HepG2 (cell line): ENCODE measurements around the gene NT5C1A. TPM values are rescaled to one million over a fixed set of nuclear protein-coding genes. Genes with fewer than 3 reads are reported as not detected.

Experiments
- ATAC-seq: fragments of 200-7000 bp; cut with Tn5 transposase; 3 replicates; pipeline ENCODE4 v1.9.1; 2020; ENCODE audit warnings: mild to moderate bottlenecking, moderate library complexity
- BruUV-seq: library from RNA; stranded (reverse); fragments of 400-500 nt; replicated peaks from 2 replicates; lab custom pipeline; 2021; lab: Mats Ljungman, UMichigan
- CTCF ChIA-PET: fragments of 300-600 bp; formaldehyde crosslinking; extraction: SDS; loops from one replicate; lab custom pipeline; 2021; ENCODE audit warnings: low total read pairs, inconsistent platforms, low intra/inter-chr PET ratio; lab: Yijun Ruan, JAX
- POLR2A ChIA-PET: fragments of 350-600 bp; sonication (Branson Sonifier 250); formaldehyde crosslinking; loops from one replicate; lab custom pipeline; 2020; ENCODE audit warnings: antibody characterized with exemption, inconsistent platforms; lab: Yijun Ruan, JAX
- DNase-seq: peaks from one replicate; pipeline ENCODE4 v3.0.0-alpha.2; 2015; ENCODE audit warnings: low spot score
- FAIRE-seq: peaks from 3 replicates; lab custom pipeline; 2011; peaks lifted over from hg19 to GRCh38; lab: Jason Lieb, UNC
- H2AFZ ChIP-seq: one replicate; pipeline ENCODE4 v1.6.1; 2011; ENCODE audit warnings: low read length, inconsistent platforms
- H3K27ac ChIP-seq: fragments of 300-600 bp; 3 replicates; pipeline ENCODE4 v1.8.0; 2011; ENCODE audit warnings: mixed run types, mild to moderate bottlenecking, mixed read lengths, low read length, inconsistent platforms; ENCODE audit not compliant: insufficient read depth; ENCODE audit errors: extremely low read length
- H3K27me3 ChIP-seq, 2 experiments: fragments of 200-600 bp in 1 of 2; 2 replicates in 1 of 2; 3 replicates in 1 of 2; pipeline versions ENCODE4 v1.6.0 to v1.8.0; 2011; ENCODE audit warnings: low read length in 2 of 2, mild to moderate bottlenecking in 2 of 2, moderate library complexity in 2 of 2, inconsistent platforms in 1 of 2; ENCODE audit not compliant: insufficient read depth in 2 of 2, control insufficient read depth in 1 of 2
- H3K36me3 ChIP-seq, 2 experiments: fragments of 200-600 bp in 1 of 2; replicated peaks in 1 of 2; 2 replicates in 1 of 2; 3 replicates in 1 of 2; pipeline versions ENCODE4 v1.5.1 to v1.8.0; 2011; ENCODE audit warnings: low read length in 2 of 2, inconsistent platforms in 1 of 2; ENCODE audit not compliant: insufficient read depth in 2 of 2, control insufficient read depth in 1 of 2
- H3K4me1 ChIP-seq: 2 replicates; pipeline ENCODE4 v1.5.1; 2012; ENCODE audit warnings: low read length, inconsistent platforms; ENCODE audit not compliant: insufficient read depth
- H3K4me2 ChIP-seq: 2 replicates; pipeline ENCODE4 v1.6.0; 2011; ENCODE audit warnings: low read depth, low read length, inconsistent platforms
- H3K4me3 ChIP-seq, 3 experiments: fragments of 200-600 bp in 1 of 3; sonication (generic), shearing (Covaris generic) in 1 of 3; replicated peaks in 1 of 3; 2 replicates each; pipeline ENCODE4 v1.5.1; 2011 to 2016; ENCODE audit warnings: low read length in 3 of 3, inconsistent platforms in 2 of 3, low read depth in 2 of 3, mild to moderate bottlenecking in 2 of 3, control low read depth in 1 of 3, mixed read lengths in 1 of 3; ENCODE audit not compliant: insufficient read depth in 1 of 3
- H3K79me2 ChIP-seq: one replicate; pipeline ENCODE4 v1.6.1; 2011; ENCODE audit warnings: low read length, inconsistent platforms; ENCODE audit not compliant: insufficient read depth
- H3K9ac ChIP-seq: 2 replicates; pipeline ENCODE4 v1.6.0; 2011; ENCODE audit warnings: mild to moderate bottlenecking, low read depth, low read length, inconsistent platforms; ENCODE audit not compliant: insufficient read depth
- H3K9me3 ChIP-seq: 2 replicates; pipeline ENCODE4 v1.5.1; 2012; ENCODE audit warnings: mild to moderate bottlenecking, low read length
- H4K20me1 ChIP-seq: 2 replicates; pipeline ENCODE4 v1.6.0; 2011; ENCODE audit warnings: inconsistent platforms, mild to moderate bottlenecking, low read length, moderate library complexity; ENCODE audit not compliant: insufficient read depth
- KLF6 ChIP-seq: IDR thresholded peaks from 2 replicates; pipeline ENCODE4 v1.8.0; 2016; ENCODE audit warnings: missing biosample characterization, missing genetic modification reagents
- SIX1 ChIP-seq: sonication (generic); formaldehyde crosslinking; IDR thresholded peaks from 2 replicates; pipeline ENCODE4 v1.4.0; 2020; ENCODE audit warnings: missing genetic modification reagents, borderline replicate concordance
- SIX4 ChIP-seq: sonication (generic); formaldehyde crosslinking; IDR thresholded peaks from 2 replicates; pipeline ENCODE4 v1.4.0; 2020; ENCODE audit warnings: missing genetic modification reagents
- ZNF251 ChIP-seq: sonication (generic); formaldehyde crosslinking; IDR thresholded peaks from 2 replicates; pipeline ENCODE4 v1.9.0; 2021; ENCODE audit warnings: mild to moderate bottlenecking, missing genetic modification reagents
- ZNF260 ChIP-seq: sonication (generic); formaldehyde crosslinking; IDR thresholded peaks from 2 replicates; pipeline ENCODE4 v1.4.0; 2020; ENCODE audit warnings: missing genetic modification reagents, low read depth, mild to moderate bottlenecking, borderline replicate concordance
- ZNF44 ChIP-seq: sonication (generic); formaldehyde crosslinking; IDR thresholded peaks from 2 replicates; pipeline ENCODE4 v1.5.1; 2020; ENCODE audit warnings: mild to moderate bottlenecking, missing genetic modification reagents
- ZNF737 ChIP-seq: sonication (generic); formaldehyde crosslinking; IDR thresholded peaks from 2 replicates; pipeline ENCODE4 v1.5.0; 2020; ENCODE audit warnings: missing genetic modification reagents, mild to moderate bottlenecking, borderline replicate concordance
- WGBS: methylation state at CpG from one replicate; pipeline ENCODE4 v1.1.6; 2017; ENCODE audit warnings: low lambda C conversion rate; 5-methylcytosine and 5-hydroxymethylcytosine counted together
- in situ Hi-C: cut with HindIII; loops from 2 replicates; pipeline ENCODE4 v1.10.0; 2017; ENCODE audit warnings: low pct_unique_long_range_greater_than_20kb; ENCODE audit not compliant: extremely low pct_ligation_motif_present
- intact Hi-C: fragments of 100-400 bp; cut with micrococcal nuclease; formaldehyde crosslinking; loops from one replicate; pipeline ENCODE4 v1.10.0; 2022; ENCODE audit not compliant: unreplicated experiment
- polyA plus RNA-seq, 8 experiments: library from polyadenylated mRNA; depleted of rRNA in 3 of 8; stranded (reverse) in 7 of 8; unstranded in 1 of 8; fragments of >200 nt; fragmentation: Illumina TruSeq in 4 of 8; extraction: Trizol in 4 of 8; gene quantifications; 2 replicates each; pipeline versions ENCODE4 v1.2.1 to v1.2.3, GENCODE V29; 2011 to 2016; ENCODE audit warnings: low read depth in 4 of 8, missing spikeins in 1 of 8, mixed read lengths in 1 of 8; ENCODE audit not compliant: insufficient read depth in 1 of 8
- total RNA-seq, 5 experiments: library from RNA; depleted of rRNA; stranded (reverse); fragments of >200 nt; fragmentation: Illumina TruSeq; extraction: Trizol; gene quantifications; 2 replicates each; pipeline ENCODE4 v1.2.3, GENCODE V29; 2016; ENCODE audit warnings: low read depth in 1 of 5
- TF ChIP-seq, protein P1 (sequence below): sonication (generic); formaldehyde crosslinking; IDR thresholded peaks from 2 replicates; pipeline ENCODE4 v1.4.0; 2020; ENCODE audit warnings: low read depth, missing genetic modification reagents

The NT5C1A gene
- total and polyA plus RNA-seq, 2 of the 13 experiments (the other 11 are each of a cell fraction or from before 2014, with no cell fraction given) = not detected

DNA sequence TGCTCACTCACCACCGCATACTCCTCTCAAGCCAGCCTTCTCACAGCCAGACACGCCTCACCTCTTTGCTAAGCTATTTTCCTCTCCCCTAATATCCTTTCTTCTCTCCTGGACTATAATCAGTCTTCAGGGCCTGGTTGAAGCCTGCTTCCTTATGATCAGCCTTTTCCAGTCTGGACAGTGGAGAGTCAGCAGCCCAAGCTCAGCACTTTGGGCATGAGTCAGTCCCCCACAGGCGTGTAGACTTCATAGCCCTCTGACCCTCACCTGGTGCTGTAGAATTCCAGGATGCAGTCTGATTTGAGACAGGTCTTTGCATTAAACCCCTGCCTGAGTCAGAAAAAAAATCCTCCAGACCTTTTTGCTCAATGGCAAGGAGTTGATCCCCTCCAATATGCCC lies 16.8 kb upstream of the NT5C1A start:
- no peak for ATAC-seq
- Histone ChIP-seq H3K79me2 (no peaks in the 10 kb centered on the region), H3K4me1 (peaks cover 11% of the 10 kb centered on the region; the same call in 1 of the 2 replicates), H3K27ac (no peak overlapping the region), H3K36me3 (no peaks in the 10 kb centered on the region), H4K20me1 (no peaks in the 10 kb centered on the region), H3K4me3 (no peak overlapping the region), H3K9ac (no peak overlapping the region), H3K27me3 (peaks cover 11 to 60% of the 10 kb centered on the region in 2 experiments), H3K9me3 (no peaks in the 10 kb centered on the region), H3K4me2 (no peak overlapping the region), H2AFZ (no peak overlapping the region)
- POLR2A ChIA-PET = no interaction called here
- intact Hi-C loops (loop anchor here (1.0 kb wide), 1 partner anchor 26 kb away; no protein-coding TSS in a partner anchor), in situ Hi-C loops (no loop called here)
- BruUV-seq = no TSS peak
- FAIRE-seq = no peak
- TF ChIP-seq KLF6 (CRISPR knock-in tag) = no peak
- TF ChIP-seq, protein P1, sequence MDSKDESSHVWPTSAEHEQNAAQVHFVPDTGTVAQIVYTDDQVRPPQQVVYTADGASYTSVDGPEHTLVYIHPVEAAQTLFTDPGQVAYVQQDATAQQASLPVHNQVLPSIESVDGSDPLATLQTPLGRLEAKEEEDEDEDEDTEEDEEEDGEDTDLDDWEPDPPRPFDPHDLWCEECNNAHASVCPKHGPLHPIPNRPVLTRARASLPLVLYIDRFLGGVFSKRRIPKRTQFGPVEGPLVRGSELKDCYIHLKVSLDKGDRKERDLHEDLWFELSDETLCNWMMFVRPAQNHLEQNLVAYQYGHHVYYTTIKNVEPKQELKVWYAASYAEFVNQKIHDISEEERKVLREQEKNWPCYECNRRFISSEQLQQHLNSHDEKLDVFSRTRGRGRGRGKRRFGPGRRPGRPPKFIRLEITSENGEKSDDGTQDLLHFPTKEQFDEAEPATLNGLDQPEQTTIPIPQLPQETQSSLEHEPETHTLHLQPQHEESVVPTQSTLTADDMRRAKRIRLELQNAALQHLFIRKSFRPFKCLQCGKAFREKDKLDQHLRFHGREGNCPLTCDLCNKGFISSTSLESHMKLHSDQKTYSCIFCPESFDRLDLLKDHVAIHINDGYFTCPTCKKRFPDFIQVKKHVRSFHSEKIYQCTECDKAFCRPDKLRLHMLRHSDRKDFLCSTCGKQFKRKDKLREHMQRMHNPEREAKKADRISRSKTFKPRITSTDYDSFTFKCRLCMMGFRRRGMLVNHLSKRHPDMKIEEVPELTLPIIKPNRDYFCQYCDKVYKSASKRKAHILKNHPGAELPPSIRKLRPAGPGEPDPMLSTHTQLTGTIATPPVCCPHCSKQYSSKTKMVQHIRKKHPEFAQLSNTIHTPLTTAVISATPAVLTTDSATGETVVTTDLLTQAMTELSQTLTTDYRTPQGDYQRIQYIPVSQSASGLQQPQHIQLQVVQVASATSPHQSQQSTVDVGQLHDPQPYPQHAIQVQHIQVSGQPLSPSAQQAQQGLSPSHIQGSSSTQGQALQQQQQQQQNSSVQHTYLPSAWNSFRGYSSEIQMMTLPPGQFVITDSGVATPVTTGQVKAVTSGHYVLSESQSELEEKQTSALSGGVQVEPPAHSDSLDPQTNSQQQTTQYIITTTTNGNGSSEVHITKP (CRISPR knock-in tag) = no peak
- TF ChIP-seq SIX1 (CRISPR knock-in tag) = no peak
- no peak for TF ChIP-seq ZNF260 (CRISPR knock-in tag)
- TF ChIP-seq ZNF737 (CRISPR knock-in tag) = no peak
- TF ChIP-seq ZNF251 (CRISPR knock-in tag) = no peak
- TF ChIP-seq SIX4 (CRISPR knock-in tag) = no peak
- TF ChIP-seq ZNF44 (CRISPR knock-in tag) = no peak
- 12% methylated on average over 3 of the region's 3 CpGs for WGBS
- no peak for DNase-seq
- CTCF ChIA-PET = no interaction called here
